BE2C (cell line): ENCODE results near the gene DUSP22.

Experiments
- DNase-seq: peaks from one replicate; pipeline ENCODE4 v3.0.0-alpha.2; 2020
- H3K27me3 ChIP-seq: fragments of 250-450 bp; sonication (Bioruptor Pico); 2 replicates; pipeline ENCODE4 v1.5.1; 2020; ENCODE audit warnings: mild to moderate bottlenecking
- H3K36me3 ChIP-seq: fragments of 250-450 bp; sonication (Bioruptor Pico); 2 replicates; pipeline ENCODE4 v1.5.1; 2020; ENCODE audit warnings: mild to moderate bottlenecking
- H3K4me1 ChIP-seq: fragments of 250-450 bp; sonication (Bioruptor Pico); 2 replicates; pipeline ENCODE4 v1.5.1; 2020
- H3K4me3 ChIP-seq: 2 replicates; pipeline ENCODE4 v1.5.1; 2011; ENCODE audit warnings: low read depth, low read length
- H3K9me3 ChIP-seq: fragments of 250-450 bp; sonication (Bioruptor Pico); 2 replicates; pipeline ENCODE4 v1.5.1; 2020
- TF ChIP-seq, protein P1 (sequence below): IDR thresholded peaks from 2 replicates; pipeline ENCODE4 v1.5.1; 2012; ENCODE audit warnings: mild to moderate bottlenecking, low read depth, low read length

The DUSP22 gene

DNA sequence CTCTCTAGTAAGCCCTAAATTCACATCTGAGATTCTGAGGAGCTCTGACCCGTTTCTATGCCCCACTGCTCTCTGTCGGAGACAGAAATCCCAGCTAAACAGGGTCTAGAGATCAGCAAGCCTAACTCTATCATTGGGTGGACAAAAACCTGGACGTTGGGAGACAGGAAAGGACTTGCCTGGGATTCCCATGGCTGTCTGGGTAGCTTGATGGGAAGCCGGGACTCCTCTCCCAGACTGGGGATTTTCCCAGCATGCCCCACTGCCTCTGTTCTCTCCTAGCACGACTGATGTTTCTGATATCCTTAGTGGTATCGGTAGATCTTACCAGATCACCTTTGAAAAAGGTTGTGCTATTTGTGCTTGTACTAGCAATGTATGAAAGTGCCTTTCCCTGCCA lies 22.9 kb downstream of the DUSP22 start:
- no peak overlapping the region for H3K4me3 ChIP-seq
- no peaks in the 10 kb centered on the region for H3K4me1 ChIP-seq
- H3K27me3 ChIP-seq, result no peaks in the 10 kb centered on the region
- DNase-seq, result no peak
- H3K9me3 ChIP-seq, result no peaks in the 10 kb centered on the region; the same call in 1 of the 2 replicates
- TF ChIP-seq, protein P1, sequence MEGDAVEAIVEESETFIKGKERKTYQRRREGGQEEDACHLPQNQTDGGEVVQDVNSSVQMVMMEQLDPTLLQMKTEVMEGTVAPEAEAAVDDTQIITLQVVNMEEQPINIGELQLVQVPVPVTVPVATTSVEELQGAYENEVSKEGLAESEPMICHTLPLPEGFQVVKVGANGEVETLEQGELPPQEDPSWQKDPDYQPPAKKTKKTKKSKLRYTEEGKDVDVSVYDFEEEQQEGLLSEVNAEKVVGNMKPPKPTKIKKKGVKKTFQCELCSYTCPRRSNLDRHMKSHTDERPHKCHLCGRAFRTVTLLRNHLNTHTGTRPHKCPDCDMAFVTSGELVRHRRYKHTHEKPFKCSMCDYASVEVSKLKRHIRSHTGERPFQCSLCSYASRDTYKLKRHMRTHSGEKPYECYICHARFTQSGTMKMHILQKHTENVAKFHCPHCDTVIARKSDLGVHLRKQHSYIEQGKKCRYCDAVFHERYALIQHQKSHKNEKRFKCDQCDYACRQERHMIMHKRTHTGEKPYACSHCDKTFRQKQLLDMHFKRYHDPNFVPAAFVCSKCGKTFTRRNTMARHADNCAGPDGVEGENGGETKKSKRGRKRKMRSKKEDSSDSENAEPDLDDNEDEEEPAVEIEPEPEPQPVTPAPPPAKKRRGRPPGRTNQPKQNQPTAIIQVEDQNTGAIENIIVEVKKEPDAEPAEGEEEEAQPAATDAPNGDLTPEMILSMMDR, result no peak
- no peaks in the 10 kb centered on the region for H3K36me3 ChIP-seq

DNA sequence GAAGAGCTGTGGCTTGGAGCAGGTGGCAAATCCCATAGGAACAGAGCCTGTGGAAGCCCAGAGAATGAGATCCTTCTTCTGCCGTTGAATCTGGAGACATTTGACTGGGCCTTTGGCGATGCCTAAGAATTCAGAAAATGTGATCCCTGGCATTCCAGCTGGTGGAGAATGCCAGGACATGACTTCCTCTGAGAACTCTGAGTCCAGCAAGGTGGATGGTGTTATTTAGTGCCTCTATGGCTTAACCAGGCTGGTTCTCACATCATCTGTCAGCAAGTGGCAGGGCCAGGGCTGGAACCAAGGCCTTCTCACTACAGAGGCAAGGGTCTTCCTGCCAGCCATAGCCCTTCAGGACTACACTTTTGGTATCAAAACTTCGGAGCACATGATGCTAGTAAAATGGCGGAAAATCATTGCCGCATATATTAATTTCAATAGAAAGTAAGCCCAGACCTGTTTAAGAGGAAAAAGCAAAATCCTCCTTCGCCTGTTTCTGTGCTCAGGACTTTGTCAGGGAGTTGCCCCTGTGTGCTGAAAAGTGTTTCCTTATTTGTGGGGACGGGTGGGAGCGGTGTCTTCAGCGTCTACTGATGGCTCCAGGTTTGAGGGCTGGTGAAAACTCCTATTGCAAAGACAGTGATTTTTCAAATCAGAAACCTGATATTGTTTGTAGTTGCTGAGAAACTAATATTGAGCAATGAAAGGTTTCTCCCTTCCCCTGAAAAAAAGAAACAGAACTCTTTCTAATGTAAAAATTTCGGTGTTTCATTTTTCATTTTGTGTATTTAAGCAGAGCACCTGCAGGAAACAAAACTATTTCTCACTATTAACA lies 23.9 kb downstream of the DUSP22 start:
- no peak for DNase-seq

DNA sequence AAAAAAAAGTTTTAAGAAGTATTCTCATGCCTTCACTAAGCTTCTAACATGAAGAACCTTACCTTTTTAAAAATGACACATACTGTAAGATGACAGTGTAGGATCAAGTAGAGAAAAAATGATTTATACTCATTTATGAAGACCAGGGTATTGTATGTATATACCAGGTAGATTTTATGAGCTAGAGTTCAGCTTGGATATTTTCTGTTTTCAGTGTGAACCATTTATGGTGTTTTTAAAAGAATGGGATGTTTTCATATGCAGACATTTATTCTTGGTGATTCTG lies 24.4 kb downstream of the DUSP22 start:
- Histone ChIP-seq H3K27me3 (no peaks in the 10 kb centered on the region), H3K4me1 (no peaks in the 10 kb centered on the region), H3K9me3 (peaks cover 6% of the 10 kb centered on the region), H3K36me3 (no peaks in the 10 kb centered on the region), H3K4me3 (no peak overlapping the region)
- no peak for DNase-seq
- TF ChIP-seq, protein P1, result no peak

More for the DNA sequence above, 23.9 kb downstream of the DUSP22 start:
- H3K4me3 ChIP-seq, result no peak overlapping the region
- H3K4me1 ChIP-seq, result no peaks in the 10 kb centered on the region
- H3K9me3 ChIP-seq, result peaks cover 6% of the 10 kb centered on the region
- H3K36me3 ChIP-seq, result no peaks in the 10 kb centered on the region
- H3K27me3 ChIP-seq, result no peaks in the 10 kb centered on the region
- TF ChIP-seq, protein P1, result no peak

DNA sequence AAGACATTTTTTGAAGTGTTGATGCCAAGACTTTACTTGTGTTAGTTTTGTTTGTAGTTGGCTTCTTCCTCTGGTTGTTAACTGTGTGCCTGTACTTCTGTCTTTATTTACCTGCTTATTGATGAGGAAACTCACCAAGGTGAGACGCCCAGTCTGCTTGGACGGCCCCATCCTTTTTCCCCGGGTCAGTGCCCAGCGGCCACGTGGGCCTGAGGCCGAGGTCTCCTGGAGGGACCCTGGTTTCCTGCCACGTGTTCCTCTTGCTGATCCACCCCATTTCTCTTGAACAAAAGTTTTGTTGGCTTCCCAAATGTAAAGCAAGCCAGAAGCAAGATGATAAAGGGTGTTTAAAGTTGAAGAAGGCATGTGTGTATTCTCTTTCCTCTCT lies 24.8 kb downstream of the DUSP22 start:
- no peaks in the 10 kb centered on the region for H3K4me1 ChIP-seq
- DNase-seq, result no peak
- H3K9me3 ChIP-seq, result peaks cover 6% of the 10 kb centered on the region
- no peaks in the 10 kb centered on the region for H3K36me3 ChIP-seq
- no peaks in the 10 kb centered on the region for H3K27me3 ChIP-seq
- H3K4me3 ChIP-seq, result no peak overlapping the region
- TF ChIP-seq, protein P1, result no peak

DNA sequence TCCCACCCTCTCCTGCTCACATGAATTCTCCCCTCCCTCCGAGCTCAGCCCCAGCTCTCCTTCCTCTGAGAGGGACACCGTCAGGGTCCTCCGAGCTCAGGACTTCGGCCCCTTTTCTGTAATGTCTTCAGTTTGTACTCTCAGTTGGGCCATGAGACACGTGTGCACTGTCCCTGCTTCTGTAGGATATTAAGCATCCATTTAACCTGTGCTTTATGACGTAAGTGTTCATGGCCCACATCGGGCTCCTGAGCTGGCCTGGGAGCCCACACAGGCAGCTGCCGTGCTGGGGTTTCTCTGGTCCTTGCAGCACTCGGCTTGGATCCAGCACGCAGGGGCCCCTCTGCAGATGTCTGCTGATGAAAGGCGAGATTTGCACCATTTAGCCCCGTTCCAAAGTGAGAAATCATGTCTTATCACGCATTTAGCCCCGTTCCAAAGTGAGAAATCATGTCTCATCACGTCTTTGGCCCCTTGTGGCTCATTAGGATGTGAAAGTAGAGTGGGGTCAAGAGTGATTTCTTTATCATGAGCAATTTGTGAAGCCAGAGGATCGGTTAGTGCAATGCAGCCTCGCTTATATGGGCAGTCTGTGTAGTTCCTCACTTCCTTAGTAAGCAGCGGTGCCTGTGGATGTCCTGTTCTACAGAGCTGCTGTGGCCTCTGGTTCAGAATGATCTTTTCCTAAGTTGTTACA lies 25.3 kb downstream of the DUSP22 start:
- H3K9me3 ChIP-seq, result peaks cover 6% of the 10 kb centered on the region
- no peak overlapping the region for H3K4me3 ChIP-seq
- TF ChIP-seq, protein P1, result no peak
- no peak for DNase-seq
- H3K27me3 ChIP-seq, result no peaks in the 10 kb centered on the region
- H3K4me1 ChIP-seq, result no peaks in the 10 kb centered on the region
- H3K36me3 ChIP-seq, result no peaks in the 10 kb centered on the region
